NCI-H2081 (cell line): ENCODE data around the gene SYK.

Experiments
- DNase-seq, 2 experiments: peaks; one replicate each; lab custom pipeline; 2025; lab: John Stamatoyannopoulos, UW

The SYK gene

DNA sequence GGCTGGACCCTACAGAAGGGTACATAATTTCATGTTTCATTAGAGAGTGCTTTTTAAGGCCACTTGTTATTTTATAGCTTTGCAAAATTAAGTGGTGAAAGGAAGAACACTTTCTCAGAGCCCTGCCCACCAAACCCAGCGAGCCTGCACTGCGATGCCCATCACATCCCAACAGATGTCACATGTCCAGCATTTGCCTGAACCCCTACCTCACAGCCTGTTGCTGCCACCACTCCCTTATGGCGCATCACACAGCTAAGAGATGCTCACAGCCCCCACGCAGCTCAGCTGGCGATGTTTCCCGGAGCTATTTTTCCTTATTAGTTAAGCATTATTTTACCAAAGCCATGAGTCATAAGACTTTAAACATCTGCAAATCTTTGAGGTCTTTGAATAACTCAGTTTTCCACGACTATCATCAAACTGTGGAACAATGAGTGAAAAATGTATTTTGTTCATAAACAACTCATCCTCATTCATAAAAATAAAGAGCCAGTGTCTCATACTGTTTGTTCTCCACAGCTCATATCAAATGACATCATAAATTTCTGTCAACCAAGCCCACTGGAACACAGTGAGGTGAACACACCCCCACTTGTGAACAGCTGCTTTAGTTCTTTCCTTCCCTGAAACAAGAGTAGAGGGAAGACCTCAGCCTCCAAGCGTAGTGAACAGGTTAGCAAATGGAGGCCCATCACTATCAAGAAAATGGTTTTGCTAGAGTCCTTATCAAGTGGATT lies 104.9 kb downstream of the SYK start:
- DNase-seq, result no peak

DNA sequence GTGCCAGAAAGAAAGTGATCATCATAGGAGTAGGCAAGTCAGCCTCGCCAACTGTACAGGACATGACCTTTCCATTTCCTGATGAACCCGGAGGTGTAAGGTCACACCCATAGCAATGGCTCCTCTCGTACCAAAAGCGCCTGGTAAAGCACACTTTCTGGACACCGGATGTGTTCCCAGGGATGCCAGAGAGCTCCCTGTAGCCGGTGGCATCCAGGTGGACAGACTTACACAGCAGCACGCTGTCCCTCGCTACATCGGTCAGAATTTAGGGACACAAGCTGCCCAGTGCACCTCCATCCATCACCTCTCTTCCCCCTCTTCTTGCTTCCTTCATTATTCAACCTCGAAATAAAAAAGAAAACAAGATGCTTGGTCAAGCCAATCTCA lies 105.4 kb downstream of the SYK start:
- no peak for DNase-seq

DNA sequence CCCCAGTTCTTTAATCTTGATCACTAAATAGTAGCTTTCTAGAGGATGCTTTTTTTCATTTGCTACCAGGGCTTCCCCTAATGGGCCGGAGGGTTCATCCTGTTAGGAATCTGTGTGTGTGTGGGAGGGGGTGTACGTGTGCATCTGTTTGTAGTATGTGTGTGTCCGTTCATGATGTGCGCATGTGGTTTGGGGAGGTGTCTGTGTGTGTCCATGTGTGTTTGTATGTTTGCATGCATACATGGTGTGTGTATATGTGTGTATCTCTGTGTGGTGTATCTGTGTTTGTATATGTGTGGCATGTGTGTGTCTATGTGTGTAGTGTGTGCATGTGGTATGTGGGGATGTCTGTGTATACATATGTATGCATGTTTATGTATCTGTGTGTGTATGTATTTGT lies 106.2 kb downstream of the SYK start:
- DNase-seq, result no peak

DNA sequence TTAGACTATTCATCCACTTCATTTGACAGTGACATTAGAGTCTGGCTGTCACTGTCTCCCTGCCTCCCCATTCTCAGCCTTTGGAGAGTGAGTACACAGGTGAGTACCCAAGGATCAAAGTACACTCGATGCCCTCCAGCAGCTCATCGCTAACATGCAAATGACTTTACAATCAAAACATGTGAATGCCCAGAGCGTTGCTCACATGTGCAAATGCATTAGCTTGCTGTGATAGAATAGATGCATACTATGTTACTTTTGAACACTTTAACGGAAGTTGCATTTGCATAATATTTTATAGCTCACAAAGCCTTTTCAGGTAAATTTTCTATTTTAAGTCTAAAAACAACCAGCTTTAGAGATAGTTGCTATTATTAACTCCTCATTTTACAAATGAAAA lies 107.6 kb downstream of the SYK start:
- no peak for DNase-seq

DNA sequence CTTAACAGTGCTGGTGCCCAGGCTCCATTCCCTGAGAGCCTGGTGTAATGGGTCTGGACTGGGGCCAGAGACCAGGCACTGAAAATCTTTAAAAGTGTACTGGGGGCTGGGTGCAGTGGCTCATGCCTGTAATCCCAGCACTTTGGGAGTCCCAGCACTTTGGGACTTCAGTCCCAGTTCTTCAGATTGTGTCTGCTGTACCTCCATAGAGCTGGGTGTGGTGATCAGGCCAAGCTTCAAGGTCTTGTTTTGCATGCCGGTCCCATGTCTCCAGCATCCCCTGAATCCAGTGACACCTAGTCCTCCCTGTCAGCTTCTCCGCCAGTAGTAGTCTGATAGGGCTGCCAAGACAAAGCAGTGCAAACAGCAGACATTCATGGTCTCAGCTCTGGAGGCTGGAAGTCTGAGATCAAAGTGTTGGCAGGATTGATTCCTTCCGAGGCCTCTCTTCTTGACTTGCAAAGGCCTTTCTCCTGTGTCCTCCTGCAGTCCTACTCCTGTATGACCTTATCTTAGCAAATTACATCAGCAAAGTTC lies 108.2 kb downstream of the SYK start:
- no peak for DNase-seq

DNA sequence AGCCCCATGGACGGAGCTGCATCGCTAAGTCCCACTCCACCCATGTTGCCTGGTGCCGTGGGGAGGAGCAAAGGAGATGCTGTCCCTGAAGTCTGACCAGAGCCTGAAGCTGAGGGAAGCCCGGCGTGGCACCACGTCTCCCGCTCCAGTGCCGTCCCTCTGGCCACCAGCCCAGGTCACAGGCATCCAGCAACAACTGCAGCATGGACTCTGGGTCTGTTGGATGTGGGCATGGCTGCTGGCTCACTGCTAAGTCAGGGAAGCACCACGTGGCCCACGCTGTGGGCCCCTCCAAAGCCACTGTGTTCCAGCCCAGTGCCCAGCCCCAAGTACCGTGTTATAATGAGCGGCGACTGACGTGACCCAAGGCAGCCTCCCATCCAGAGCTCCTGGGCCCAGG lies 112.6 kb downstream of the SYK start:
- DNase-seq, result no peak

DNA sequence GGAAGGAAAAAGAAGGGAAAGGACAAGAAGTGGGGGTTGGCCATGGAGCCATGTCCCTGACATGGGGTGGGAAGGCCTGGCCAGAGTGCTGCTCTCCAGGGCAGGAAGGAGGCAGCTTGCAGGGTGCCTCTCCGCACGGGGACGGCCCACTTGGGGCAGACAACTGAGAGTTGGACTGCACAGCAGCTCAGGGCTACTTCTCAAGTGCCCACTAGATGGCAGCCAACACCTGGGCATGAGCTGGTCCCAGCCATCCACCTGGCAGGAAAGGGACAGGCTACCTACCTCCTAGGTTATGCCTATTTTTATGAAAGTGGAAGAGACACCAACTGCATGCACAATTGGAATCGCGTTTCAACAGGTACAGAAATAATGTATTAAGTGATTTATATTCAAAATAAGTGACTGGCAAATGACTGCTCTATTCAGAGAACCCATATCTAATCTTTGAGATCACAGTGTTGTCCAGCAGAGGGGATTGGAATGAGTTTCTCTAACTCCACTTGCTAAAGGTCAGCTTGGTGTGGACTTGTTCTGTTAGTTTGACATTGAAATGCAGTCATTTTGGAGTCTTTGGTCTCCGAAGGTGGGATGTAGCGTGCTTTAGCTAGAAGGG lies 113.4 kb downstream of the SYK start:
- DNase-seq, result peak; percentile 73

DNA sequence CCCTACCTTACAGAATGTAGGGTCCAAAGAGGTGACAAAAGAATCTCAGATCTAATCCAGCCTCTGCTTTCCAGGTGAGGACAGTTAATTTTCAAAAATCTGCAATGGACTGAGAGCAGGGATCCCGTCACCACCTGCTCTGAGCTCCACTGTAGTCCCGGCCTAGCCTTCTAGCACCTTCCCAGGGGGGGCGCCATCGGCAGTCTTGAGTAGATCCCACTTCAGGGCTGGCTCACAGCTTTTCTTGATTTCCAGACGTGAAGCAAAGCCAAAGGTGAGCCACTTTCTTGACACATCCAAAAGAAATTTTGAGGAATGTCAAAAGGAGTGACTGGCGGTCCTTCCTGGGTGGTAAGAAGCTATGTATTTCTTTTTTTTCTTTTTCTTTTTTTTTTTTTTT lies 114.1 kb downstream of the SYK start:
- DNase-seq, result peak; percentile 25 to 30

DNA sequence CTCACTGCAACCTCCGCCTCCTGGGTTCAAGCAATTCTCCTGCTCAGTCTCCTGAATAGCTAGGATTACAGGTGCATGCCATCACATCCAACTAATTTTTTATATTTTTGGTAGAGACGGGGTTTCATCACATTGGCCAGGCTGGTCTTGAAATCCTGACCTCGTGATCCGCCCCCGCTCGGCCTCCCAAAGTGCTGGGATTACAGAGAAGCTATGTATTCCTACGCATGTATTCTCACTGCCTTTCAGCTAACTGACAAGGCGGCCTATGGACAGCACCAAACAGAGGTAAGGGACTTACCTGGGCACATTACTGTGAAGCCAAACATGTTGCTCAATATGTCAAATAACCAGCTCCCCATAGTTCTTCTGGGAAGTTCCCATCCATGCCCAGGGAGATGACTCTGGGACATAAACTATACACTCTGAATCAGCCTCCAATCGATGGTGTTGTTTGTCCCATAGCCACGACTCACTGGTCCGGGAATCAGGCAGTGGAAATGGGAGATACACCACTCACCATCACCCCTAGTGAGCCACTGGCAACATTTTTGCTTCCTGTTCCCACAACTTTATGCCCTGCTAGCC lies 114.6 kb downstream of the SYK start:
- DNase-seq, result no peak

DNA sequence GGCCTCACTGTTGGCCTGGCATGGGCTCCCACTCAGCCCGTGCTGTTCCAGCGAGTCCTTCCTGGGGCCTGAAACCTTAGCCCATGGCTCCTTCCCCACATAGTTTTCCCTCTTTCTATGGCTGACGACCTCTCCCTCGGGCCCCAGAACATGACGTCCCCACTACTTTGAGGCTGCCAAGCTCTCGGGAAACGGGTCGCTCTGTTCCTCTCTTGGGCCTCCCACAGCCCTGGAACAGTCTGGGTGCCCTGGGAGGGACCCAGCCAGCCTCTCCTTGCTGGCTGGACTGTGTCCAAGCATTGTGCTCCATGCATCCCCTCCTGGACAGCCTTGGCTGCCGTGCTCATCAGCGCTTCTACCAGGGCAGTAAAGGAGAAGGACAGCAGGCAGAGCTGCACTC lies 118.3 kb downstream of the SYK start:
- no peak for DNase-seq

DNA sequence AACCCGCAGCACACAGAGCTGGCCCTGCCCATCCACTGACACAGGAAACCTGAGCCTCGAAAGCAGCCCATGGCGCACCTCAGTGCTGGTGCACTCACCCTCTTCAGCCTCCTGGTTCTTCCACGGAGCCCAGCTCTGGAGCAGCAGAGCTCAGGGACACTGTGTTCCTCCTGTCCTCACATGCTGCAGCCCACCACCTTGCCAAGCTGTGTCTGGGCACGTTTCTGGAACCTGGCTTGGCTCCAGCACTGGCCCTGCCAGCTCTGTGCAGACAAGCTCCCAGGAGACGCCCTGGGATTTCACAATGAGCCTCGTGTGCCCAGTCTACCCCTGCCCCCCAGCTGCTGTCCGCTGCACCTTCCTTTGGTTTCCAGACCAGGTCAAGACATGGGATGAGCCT lies 119.5 kb downstream of the SYK start:
- peak in 1 of 2 experiments; percentile 14 for DNase-seq

DNA sequence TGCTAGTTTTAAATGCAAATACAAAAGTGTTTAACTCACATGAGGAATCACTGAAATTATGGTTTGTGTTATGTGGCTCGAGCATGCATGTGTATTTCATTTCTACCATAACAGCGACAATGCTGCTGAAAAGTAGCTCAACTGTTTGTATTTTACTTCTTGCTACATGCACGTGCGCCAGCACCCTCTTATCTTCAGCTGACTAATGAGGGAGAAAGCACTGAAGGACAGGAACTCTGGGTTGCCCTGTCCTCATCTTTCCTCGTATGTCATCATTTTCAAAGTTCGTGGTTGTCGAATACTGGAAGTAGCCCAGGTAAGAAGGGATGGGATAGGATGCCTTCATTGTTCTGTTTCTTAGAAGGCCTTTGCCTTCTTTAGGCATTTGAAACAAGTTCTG lies 120.3 kb downstream of the SYK start:
- no peak for DNase-seq

DNA sequence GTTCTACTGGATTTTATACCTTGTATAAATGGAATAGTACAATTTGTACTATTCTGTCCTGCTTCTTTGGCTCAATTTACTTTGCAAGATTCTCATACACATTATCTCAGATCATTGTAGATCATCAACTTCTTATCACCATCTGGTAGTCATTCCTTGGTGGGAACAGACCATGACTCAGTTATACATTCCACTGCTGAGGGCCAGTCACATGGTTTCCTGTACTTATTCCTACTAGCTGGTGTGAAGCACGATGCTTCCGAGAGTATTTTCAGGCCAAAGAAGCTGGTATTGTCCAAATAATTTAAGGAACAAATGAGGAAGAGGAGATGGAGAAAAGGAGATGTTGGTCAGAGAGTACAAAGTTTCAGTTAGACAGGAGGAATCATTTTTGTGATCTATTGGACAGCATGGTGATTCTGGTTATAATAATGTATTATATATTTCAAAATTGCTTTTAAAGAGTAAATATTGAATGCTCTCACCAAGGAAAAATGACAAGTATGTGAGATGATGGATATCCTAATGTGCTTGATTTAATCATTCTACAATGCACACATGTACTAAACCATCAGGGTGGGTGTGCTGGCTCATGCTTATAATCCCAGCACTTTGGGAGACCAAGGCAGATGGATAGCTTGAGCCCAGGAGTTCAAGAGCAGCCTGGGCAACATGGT lies 124.1 kb downstream of the SYK start:
- DNase-seq, result no peak

DNA sequence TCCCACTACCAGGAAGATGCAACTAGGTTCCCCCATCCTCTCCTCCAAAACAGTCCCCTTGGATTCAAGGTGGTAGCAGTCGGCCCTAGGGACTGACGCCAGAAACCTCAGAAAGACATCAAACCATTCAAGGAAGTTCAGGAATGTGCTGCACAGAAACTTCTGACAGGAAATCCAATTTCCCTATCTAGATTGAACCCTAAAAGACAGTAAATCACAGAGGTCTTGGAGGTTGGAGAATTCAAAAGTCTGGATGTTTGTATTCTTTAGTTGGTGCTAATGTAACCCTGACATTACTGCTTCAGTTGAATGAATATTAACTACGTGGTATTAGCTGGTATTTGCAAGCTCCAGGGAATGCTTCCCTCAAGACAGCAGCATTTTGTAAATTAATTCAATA lies 125.3 kb downstream of the SYK start:
- no peak for DNase-seq

DNA sequence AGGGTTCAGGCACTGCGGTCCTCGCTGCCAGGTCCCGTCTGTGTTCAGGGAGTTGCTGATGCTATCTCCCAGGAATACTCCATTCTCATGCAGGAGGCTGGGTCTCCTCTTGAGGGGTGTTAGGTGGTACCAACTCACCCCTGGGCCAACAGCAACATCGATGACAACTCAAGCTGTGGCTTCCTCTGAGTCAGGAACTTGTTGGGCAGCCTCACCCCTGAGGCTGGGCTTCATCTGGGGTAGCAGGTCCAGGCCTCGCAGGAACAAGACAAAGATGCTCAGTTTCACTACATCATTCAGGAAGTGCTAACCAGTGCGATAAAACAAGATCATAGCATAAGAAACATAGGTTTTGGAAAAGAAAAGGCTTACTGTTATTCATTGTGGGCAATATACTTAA lies 125.9 kb downstream of the SYK start:
- no peak for DNase-seq

DNA sequence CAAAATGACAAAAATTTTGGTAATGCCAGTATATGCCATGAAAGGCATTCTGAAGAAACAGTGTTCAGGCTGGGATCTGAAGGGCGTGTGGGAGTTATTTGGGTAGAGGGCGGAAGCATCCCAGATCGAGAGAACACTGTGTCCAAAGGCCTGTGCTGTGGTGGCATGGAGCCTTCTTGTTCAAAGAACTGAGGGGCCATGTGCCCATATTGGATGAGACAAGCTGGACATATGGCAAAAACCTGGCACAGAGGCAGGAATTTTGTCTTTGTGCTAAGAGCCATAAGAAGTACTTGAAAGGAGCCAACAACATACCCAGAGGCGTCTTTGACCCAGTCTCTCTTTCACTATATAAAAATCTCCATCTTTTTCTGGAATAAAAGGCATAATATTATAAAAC lies 128.0 kb downstream of the SYK start:
- no peak for DNase-seq

DNA sequence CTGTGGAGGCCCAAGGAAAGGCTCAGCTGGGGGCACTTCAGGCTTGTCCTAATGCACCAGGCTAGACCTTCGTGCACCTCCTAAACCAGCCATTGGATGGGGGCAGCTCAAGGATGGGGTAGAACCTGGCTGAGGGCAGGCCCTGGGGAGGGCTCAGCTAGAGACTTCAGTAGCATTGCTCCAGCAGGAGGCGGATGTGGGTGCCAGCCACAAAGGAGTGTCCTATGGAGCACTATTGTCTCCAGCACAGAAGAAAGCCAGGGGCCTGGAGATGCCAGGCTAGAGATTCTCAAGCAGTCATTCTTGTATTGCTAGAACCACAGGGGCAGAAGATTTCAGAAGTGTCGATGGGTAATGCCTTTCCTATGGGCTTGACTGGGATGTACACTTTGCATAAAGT lies 131.8 kb downstream of the SYK start:
- no peak for DNase-seq

DNA sequence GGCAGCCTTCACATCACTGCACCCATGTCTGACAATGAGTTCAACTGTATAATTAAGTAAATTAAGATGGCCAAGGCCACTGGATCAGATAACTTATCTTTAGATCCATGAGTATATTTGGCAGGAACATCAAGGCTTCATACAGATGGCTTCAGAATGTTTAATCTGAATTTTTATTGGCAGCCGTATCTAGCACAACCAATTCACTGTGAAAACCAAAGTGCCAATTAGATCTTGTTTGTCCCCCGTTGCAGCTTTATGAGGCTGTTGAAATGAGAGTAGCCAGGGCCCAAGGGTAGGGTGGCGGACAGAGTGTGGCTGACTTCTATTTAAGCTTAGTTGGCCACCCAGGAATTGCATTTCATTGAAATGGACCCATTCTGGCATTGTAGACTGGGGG lies 137.7 kb downstream of the SYK start:
- peak; percentile 8 to 44 for DNase-seq

DNA sequence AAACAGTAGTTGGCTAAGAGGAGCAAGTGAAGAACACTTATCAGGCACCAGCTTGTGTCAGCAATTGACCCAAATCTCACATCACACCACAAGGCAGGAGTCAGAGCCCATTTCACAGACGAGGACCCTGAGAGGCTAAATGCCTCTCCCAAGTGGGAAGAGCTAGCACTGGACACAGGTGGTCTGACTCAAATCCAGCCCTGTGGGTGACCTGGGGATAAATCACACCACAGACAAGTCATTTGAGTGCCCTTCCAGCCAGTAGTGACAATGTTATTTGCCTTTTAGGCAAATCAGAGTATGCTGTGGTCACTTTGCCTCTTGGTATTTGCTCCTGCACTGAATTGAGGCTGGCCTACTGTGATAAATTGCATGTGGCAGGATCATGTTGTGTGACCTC lies 138.7 kb downstream of the SYK start:
- DNase-seq, result no peak

DNA sequence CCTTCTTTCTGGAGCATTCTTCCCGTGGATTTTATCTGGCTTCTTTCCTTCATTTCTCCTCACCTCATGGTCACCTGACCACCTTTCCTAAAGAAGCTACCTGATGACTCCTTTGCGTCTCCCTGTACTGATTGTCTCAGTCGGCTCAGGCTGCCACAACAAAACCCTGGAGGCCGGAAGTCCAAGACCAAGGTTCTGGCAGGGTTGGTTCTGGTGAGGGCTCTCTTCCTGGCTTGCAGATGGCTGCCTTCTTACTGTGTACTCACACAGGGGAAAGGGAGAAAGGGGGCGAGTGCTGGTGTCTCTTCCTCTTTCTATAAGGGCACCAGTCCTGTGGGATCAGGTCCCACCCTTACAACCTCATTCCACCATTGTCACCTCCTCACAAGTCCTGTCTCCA lies 140.0 kb downstream of the SYK start:
- DNase-seq, result no peak

DNA sequence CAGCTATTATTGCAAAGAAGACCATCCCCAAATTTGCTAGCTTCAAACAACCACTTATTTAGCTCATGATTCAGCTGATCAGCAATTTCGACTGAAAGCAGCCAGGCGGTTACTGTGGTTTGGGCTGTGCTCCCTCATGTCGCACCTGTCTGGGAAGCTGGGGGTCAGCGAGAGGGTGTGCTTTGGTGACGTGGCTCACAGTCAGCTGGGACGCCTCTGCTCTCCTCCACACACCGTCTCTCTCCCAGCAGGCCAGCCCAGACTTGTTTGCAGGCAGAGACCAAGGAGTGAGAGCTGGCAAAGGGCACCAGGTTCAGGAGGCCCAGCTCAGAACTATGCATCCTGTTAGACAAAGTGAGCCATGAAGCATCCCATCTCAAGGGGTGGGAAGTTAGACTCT lies 140.9 kb downstream of the SYK start:
- DNase-seq, result no peak

DNA sequence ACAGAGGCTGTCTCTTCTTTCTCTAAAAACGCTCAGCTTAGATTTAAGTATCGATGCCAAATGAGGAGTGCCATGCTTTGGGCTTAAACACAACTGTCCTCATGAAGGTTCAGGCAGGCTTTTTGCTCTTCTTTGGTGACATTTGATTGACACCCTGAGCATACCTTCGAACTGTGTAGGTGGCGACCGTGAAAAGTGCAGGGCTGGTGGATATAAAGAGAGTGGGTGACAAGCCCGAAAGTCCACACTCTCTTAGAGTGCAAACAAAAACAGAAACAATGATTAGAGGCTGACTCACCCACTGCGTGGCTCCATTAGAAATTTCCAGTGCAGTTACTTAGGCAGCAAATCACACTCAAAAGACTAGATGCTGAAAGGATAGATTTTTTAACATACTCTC lies 141.7 kb downstream of the SYK start:
- no peak for DNase-seq

DNA sequence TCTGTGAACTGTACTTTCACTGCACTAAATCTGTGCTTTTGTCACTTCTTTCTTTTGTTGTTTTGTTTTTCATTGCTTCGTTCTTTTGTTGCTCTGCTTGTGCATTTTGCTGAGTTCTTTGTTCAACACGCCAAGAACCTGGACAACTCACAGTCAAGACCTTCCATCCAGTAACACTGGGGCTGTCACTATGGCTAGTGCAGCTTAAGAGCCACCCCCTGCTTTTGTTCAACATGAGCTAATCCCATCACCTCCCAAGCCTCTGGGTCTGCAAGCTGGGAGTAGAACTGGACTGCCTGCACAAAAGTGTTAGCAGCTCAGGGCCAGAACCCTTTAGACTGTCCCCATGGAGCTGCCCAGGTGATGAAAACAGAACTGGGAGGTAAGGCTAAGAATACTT lies 143.7 kb downstream of the SYK start:
- DNase-seq, result no peak
